ENCODE measurements around the gene USP3. TPM values are rescaled to one million over a fixed set of nuclear protein-coding genes. Genes with fewer than 3 reads are reported as not detected.

Gene USP3
- total RNA-seq, 1 experiment from 2014 or later, result 54.2 TPM

- ChIA-PET CTCF (no interaction called here), POLR2A (no interaction called here)
- BruUV-seq (replicated peaks), result no TSS peak
- Histone ChIP-seq H3K9me3 (no peaks in the 10 kb centered on the region), H3K4me3 (ENCODE audit: low read depth, low read length) (no peak overlapping the region), H3K27me3 (replicated peaks; ENCODE audit: control insufficient read depth, insufficient read depth, low read length) (no peaks in the 10 kb centered on the region), H3K36me3 (ENCODE audit: control insufficient read depth, insufficient read depth, low read length) (no peaks in the 10 kb centered on the region), H3K4me1 (no peaks in the 10 kb centered on the region)
- no peak for DNase-seq
- H3K27ac Mint-ChIP-seq (ENCODE audit: unreplicated experiment), result no peak overlapping the region
- no peaks in the 10 kb centered on the region for H3K9me3 Mint-ChIP-seq (ENCODE audit: unreplicated experiment)
- no peaks in the 10 kb centered on the region for H3K4me1 Mint-ChIP-seq (ENCODE audit: low read depth, unreplicated experiment)
- H3K4me3 Mint-ChIP-seq (ENCODE audit: unreplicated experiment), result no peak overlapping the region
- intact Hi-C loops (cut with micrococcal nuclease; ENCODE audit: unreplicated experiment), result no loop called here
- H3K27me3 Mint-ChIP-seq (ENCODE audit: insufficient read depth, unreplicated experiment), result no peaks in the 10 kb centered on the region
- peaks cover 17% of the 10 kb centered on the region for H3K36me3 Mint-ChIP-seq (ENCODE audit: insufficient read depth, unreplicated experiment)
- TF ChIP-seq, protein P1, sequence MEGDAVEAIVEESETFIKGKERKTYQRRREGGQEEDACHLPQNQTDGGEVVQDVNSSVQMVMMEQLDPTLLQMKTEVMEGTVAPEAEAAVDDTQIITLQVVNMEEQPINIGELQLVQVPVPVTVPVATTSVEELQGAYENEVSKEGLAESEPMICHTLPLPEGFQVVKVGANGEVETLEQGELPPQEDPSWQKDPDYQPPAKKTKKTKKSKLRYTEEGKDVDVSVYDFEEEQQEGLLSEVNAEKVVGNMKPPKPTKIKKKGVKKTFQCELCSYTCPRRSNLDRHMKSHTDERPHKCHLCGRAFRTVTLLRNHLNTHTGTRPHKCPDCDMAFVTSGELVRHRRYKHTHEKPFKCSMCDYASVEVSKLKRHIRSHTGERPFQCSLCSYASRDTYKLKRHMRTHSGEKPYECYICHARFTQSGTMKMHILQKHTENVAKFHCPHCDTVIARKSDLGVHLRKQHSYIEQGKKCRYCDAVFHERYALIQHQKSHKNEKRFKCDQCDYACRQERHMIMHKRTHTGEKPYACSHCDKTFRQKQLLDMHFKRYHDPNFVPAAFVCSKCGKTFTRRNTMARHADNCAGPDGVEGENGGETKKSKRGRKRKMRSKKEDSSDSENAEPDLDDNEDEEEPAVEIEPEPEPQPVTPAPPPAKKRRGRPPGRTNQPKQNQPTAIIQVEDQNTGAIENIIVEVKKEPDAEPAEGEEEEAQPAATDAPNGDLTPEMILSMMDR (IDR thresholded peaks at IDR 0.05; ENCODE audit: insufficient read depth in 1 of 2, low read depth in 1 of 2, low read length in 1 of 2, severe bottlenecking in 1 of 2, unreplicated experiment in 1 of 2), result no peak
Measured at GRCh38 chr15:63554337-63554927, 50.0 kb downstream of the USP3 start.

DNA sequence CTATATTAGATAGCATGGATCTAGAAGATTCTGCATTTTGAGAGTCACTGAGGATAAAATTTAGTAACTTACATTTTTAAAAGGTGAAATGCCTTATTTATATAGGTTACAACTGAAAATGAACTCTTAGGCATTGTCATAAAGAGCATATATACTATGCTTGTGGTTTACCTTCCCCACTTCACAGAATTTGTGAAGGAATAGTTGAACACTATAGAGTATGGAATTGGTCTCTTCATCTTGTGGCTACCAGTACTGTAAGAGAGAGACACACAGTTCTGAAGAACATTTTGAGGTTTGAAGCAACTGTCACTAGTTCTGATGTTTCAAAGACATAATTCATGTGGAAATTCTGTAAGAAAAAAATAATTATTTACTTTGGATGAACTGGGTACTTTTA, 51.1 kb downstream of the USP3 start:
- H3K27me3 Mint-ChIP-seq (ENCODE audit: insufficient read depth, unreplicated experiment), result no peaks in the 10 kb centered on the region
- H3K4me3 Mint-ChIP-seq (ENCODE audit: unreplicated experiment), result no peak overlapping the region
- no peak overlapping the region for H3K27ac Mint-ChIP-seq (ENCODE audit: unreplicated experiment)
- CTCF ChIA-PET, result no interaction called here
- peaks cover 23% of the 10 kb centered on the region for H3K36me3 Mint-ChIP-seq (ENCODE audit: insufficient read depth, unreplicated experiment)
- no peaks in the 10 kb centered on the region for H3K4me1 ChIP-seq
- no peaks in the 10 kb centered on the region for H3K9me3 Mint-ChIP-seq (ENCODE audit: unreplicated experiment)
- no peaks in the 10 kb centered on the region for H3K4me1 Mint-ChIP-seq (ENCODE audit: low read depth, unreplicated experiment)
- no peaks in the 10 kb centered on the region for H3K9me3 ChIP-seq
- DNase-seq, result no peak
- no peak overlapping the region for H3K4me3 ChIP-seq (ENCODE audit: low read depth, low read length)
- no peaks in the 10 kb centered on the region for H3K27me3 ChIP-seq (replicated peaks; ENCODE audit: control insufficient read depth, insufficient read depth, low read length)
- no TSS peak for BruUV-seq (replicated peaks)
- TF ChIP-seq, protein P1 (IDR thresholded peaks at IDR 0.05; ENCODE audit: insufficient read depth in 1 of 2, low read depth in 1 of 2, low read length in 1 of 2, severe bottlenecking in 1 of 2, unreplicated experiment in 1 of 2), result no peak
- intact Hi-C loops (cut with micrococcal nuclease; ENCODE audit: unreplicated experiment), result no loop called here
- H3K36me3 ChIP-seq (ENCODE audit: control insufficient read depth, insufficient read depth, low read length), result no peaks in the 10 kb centered on the region
- POLR2A ChIA-PET, result no interaction called here

- Mint-ChIP-seq H3K27me3 (ENCODE audit: insufficient read depth, unreplicated experiment) (no peaks in the 10 kb centered on the region), H3K27ac (ENCODE audit: unreplicated experiment) (no peak overlapping the region), H3K36me3 (ENCODE audit: insufficient read depth, unreplicated experiment) (peaks cover 30% of the 10 kb centered on the region), H3K9me3 (ENCODE audit: unreplicated experiment) (no peaks in the 10 kb centered on the region), H3K4me3 (ENCODE audit: unreplicated experiment) (no peak overlapping the region), H3K4me1 (ENCODE audit: low read depth, unreplicated experiment) (peaks cover 6% of the 10 kb centered on the region)
- intact Hi-C loops (cut with micrococcal nuclease; ENCODE audit: unreplicated experiment), result no loop called here
- no peak overlapping the region for H3K4me3 ChIP-seq (ENCODE audit: low read depth, low read length)
- no peaks in the 10 kb centered on the region for H3K36me3 ChIP-seq (ENCODE audit: control insufficient read depth, insufficient read depth, low read length)
- BruUV-seq (replicated peaks), result no TSS peak
- TF ChIP-seq, protein P1 (IDR thresholded peaks at IDR 0.05; ENCODE audit: insufficient read depth in 1 of 2, low read depth in 1 of 2, low read length in 1 of 2, severe bottlenecking in 1 of 2, unreplicated experiment in 1 of 2), result no peak
- H3K27me3 ChIP-seq (replicated peaks; ENCODE audit: control insufficient read depth, insufficient read depth, low read length), result no peaks in the 10 kb centered on the region
- ChIA-PET CTCF (no interaction called here), POLR2A (no interaction called here)
- no peak for DNase-seq
- no peaks in the 10 kb centered on the region for H3K9me3 ChIP-seq
- no peaks in the 10 kb centered on the region for H3K4me1 ChIP-seq
Measured at GRCh38 chr15:63556246-63556645, 51.9 kb downstream of the USP3 start.

All from Caco-2 (cell line).